Measurements from ENCODE around the gene GLIS1. TPM values are rescaled to one million over a fixed set of nuclear protein-coding genes. Genes with fewer than 3 reads are reported as not detected.

The GLIS1 gene
- total RNA-seq, 2 donors from 2014 or later, result 0.37 to 0.44 TPM

DNA sequence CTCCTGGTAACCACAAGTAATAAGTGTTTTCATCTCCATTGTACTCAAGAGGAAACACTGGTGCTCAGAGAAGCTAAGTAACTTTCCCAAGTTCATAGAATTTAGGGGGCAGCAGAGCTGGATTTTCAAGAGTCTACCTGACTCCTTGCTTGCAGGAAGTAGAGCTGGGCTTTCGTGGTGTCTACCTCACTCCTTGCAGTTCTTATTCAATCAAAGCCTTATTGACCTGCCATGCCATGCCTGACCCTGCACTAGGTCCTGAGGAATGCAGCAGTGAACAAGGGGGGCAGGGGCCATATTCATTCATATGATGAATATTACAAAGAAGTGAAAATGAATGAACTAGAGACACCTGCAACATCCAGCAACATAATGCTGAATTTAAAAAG, 93.3 kb downstream of the GLIS1 start:
- DNase-seq, result no peak
- no peak for ATAC-seq
- intact Hi-C loops (cut with DNase I), result no loop called here

DNA sequence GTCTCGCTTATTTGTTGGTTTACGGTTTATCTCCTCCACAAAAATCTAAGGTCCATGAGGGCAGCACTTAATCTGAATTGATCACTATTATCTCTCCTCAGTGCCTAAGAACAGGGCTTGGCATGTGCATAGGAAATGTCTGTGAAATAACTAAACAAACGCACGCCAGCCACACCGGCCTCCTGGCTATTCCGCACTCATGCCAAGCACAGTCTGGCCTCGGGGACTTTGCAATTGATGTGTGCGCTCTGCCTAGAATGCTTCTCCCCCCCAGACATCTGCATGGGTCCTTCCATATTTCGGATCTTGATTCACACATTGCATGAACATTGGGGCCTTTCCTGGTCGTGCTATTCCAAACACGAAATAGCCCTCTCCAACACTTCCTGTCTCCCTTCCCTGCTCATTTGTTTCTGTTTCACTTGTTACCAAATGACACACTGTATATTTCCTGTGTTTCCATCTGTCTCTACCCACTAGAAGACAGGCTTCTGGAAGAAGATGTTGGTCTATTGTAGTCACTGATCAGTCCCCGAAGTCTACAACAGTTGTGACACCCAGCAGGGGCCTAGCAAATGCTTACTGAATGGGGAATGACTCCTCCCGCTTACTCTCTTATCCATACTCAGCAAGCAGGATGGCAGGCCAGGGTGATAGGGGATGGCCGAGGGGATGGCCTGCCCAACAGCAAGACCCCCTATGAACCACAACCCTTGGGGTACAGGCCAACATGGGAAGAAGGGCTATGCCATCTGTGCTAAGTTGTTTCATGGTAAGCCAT, 93.9 kb downstream of the GLIS1 start:
- ATAC-seq (no peak), DNase-seq (no peak)
- intact Hi-C loops (cut with DNase I), result no loop called here

DNA sequence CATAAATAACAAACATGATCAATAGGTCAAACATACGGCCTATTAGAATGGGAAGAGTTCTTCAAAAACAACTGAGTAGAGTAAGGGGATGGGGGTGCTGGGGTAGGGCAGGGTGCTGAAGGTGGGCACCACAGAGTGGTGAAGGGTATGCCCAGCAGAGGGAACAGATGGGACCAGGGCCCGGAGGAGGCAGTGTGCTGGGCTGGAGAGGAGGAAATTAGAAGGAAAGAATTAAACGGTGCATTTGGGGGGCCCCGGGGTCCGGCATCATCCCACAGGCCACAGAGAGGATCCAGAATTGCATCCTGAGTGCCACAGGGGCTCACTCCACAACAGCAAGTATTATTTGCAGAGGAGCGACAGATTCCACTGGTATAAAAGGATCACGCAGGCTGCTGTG, 94.5 kb downstream of the GLIS1 start:
- ATAC-seq (no peak), DNase-seq (no peak)
- intact Hi-C loops (cut with DNase I), result no loop called here

DNA sequence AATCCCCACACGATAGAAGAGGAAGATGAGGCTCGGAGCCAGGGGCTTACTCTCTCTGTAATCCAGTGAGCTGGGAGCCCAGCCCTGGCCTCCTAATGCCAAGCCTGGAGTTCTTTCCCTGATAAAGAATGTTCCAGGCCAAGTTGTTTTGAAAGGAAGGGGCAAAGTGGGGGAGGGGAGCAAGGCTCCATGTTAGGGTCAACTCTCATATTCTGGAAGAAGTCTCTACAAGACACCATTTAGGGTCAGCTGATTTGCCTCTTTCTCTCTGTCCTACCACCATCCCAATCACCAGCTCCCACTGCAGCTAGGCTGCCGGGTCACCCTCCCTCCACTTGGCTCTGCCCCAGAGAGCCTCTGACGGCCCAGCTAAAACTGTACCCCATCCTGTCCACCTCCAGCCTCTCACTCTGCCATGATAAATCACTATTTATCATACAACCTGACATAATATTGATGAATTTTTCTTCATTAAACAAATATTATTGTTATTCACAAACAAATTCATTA, 95.0 kb downstream of the GLIS1 start:
- intact Hi-C loops (cut with DNase I), result no loop called here
- ATAC-seq, result no peak
- no peak for DNase-seq

DNA sequence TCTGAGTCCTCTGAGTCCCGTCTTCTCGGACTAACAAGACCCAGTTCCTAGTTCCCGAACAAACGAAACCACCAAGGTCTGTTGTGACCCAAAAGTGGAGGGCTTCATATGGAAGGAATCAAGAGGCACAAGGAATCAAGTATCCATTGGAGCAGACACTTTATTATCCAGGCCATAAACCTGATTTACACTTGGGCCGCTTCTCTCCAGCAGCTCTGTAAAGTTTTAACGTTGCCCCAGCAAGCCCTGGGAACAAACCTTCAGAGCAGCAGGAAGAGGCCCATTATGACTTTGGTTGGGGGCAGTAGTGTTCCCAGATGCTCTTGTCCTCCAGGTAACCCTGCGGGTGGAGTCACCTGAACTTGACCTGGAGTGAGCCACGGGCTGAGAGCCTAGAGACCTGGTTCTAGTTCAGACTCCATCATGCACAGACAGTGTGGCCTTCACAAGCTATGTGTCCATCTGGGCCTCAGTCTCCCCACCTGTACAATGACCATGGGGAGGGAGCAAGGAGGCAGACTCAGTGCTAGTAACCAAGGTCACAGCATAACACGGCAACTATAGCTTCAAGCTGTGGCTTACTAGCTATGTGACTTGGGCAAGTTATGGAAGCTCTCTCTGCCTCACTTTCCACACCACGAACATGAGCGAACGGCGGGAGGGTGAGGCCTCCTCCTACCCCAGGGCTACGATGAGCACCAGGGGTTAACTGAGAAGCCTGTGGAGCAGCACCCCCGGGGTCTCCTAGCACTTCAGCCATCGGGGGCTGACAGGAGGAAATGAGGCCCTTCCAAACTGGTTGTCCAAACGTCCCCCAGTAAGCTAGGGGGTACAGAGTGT, 95.7 kb downstream of the GLIS1 start:
- no peak for DNase-seq
- intact Hi-C loops (cut with DNase I), result no loop called here
- no peak for ATAC-seq

DNA sequence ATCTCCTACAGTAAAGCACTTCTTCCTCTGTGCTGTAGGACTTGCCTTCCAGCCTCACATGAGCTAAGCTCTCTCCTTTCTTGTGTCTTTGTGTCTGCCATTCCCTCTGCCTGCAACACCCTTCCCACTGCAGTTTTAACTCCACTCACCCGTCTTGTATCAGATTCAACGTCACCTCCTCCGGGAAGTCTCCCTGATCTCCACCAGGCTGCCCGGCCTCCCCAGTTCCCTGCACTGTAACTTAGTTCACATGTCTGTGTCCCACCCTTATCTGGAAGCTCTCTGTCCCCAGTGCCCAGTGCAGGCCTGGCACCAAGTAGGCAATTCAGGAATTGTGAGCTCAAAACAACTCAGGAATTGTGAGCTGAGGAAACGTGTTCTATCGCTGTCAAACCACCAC, 96.4 kb downstream of the GLIS1 start:
- no peak for DNase-seq
- ATAC-seq, result no peak

DNA sequence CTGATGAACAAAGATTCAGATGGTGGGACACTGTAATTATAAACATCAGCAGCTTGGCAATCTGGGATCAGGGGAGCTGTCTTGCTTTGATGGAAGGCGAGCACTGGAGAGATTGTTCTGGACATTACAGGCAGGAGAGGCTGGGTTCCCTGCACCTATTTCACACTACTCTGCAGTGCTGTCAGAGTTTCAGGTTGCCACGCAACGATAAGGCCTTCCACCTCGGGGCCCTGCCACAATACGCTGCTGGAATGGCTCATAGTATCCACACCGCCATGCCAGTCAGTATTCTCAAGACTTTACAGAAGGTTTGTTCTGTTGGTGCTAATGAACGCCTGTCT, 96.8 kb downstream of the GLIS1 start:
- intact Hi-C loops (cut with DNase I), result no loop called here
- ATAC-seq, result no peak
- no peak for DNase-seq

More for the DNA sequence above, 96.4 kb downstream of the GLIS1 start:
- intact Hi-C loops (cut with DNase I), result no loop called here

DNA sequence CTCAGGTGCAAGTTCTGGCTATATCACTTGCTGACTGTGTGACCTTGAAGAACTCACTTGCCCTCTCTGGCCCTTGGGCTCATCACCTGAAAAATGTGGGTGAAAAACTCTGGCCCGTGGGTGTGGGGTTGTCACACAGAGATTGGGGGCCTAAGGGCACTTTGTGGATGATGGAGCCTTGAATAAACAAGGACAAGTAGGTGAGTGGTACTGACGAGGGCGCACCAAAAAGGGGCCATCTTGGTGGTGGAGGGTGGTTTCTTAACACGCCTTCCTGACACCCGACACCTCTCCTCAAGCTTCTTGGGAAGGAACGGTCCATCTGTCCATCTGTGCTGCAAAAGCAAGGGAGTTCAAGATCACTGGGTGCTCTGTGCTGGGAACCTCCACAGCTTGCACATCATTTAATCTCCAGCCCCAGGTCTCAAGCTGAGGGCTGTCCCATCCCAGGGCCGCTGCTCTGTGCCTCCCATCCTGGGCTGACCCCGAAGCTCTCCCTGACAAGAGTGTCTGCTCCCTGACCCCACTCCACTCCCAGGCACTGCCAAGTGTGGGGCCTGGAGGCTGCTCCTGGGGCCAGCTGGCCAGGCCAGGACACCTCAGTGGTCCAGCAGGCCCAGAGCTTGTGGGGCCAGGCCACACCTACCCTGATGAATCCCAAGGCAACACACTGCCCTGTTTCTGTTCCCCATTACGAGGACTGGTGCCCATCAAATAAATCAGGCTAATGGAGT, 97.3 kb downstream of the GLIS1 start:
- intact Hi-C loops (cut with DNase I), result no loop called here
- ATAC-seq (no peak), DNase-seq (no peak)

DNA sequence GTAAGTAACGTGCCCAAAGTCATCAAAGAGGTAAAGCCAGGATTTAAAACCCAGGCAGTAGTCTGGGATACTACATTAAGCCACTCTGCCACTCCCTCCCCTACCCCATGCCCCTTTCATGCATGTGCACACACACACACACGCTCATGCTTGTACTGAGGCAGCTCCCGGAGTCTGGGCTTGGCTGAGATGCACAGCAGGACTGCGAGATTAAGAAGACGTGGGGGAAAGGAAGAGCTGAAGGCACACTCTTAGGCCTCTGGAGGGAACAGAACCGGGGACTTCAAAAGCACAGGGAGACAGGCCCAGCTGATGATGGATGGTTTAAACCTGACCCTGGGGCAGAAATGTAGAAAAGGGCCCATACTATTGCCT, 98.3 kb downstream of the GLIS1 start:
- no peak for DNase-seq
- ATAC-seq, result no peak
- intact Hi-C loops (cut with DNase I), result no loop called here

DNA sequence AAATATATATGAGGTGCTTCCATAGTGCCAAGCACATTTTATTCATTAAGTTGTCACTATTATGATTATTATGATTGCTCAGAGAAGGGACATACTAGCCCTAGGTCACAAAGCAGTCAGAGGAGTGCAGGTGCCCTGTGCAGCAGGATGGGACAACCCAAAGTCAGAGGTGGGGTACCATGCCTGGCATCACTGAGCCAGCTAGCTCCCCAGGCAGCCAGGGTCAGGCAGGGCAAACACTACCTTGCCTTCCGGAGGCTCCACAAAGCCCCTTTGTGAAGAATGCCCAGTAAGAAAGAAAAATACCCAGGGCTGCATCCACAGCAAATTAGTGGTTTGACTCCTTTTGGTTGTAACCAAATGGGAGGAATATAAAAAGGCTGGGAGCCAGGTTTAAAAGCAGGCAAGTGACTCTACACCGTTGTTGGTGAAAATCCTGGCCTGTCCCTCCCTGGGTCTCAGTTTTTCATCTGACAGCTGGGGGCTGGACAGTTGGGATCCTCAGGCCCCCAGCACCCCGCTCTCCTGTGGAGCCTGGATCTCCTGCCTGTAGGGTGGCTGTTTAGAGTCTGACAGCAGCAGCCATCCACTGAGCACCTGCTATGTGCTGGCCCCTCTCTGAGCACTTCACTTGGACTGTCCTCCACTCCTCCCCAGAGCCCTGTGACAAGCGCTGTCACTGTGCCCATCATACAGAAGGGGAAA, 98.8 kb downstream of the GLIS1 start:
- DNase-seq, result no peak
- no peak for ATAC-seq
- intact Hi-C loops (cut with DNase I), result no loop called here

DNA sequence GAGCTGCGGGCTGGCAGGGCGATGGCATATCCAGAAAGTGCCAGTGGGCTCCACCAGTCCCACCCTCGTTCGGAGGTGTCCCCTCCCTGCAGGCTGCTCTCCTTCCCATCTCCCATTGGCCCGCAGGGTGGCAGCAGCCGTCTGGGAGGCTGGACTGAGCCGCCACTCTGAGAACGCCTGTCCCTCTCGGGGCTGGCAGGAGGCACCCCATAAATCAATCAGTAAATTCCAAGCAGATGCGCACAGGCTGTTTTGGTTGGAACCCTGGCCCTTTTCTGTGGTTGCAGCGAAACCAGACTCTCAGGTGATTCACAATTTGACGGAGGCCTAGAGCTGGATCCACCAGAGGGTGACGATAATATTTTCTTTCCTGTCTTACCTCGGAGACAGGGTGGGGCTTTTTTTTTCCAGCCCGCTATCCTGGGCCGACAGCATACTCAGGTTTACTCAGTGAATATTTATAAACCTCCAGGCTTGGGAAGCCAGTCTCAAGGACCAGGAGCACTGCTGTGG, 99.7 kb downstream of the GLIS1 start:
- intact Hi-C loops (cut with DNase I), result no loop called here
- ATAC-seq (no peak), DNase-seq (no peak)

DNA sequence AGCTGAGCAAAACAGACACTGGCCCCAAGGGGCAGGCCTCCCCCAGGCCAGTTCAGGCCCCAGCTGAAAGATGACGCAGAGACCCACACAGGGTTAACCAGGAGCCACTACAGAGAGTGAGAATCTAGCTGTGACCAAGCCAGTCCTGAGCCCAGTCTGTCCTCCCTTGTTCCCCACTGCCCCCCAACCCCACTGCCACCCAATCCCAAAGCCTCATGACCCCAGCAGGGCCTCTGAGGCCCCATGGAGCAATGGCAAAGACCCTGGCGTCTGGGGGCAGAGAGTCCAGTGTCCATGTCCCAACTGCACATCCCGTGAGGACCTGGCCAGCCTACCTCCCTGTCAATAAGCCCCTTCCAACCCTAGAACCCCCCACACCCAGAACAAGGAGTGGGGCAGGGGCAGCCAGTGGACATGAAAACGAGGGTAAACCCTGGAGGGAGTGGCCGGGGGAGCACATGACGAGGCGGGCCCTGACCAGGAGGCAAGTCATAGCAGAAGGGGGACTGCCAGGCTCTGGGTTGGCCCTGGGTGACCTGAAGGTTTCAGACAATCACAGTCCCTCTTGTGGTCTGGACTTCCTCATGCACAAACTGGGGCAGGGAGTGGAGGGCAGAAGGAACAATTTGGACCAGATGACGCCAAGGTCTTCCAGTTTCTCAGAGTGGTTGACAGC, 100.5 kb downstream of the GLIS1 start:
- no peak for DNase-seq
- no peak for ATAC-seq
- intact Hi-C loops (cut with DNase I), result no loop called here

DNA sequence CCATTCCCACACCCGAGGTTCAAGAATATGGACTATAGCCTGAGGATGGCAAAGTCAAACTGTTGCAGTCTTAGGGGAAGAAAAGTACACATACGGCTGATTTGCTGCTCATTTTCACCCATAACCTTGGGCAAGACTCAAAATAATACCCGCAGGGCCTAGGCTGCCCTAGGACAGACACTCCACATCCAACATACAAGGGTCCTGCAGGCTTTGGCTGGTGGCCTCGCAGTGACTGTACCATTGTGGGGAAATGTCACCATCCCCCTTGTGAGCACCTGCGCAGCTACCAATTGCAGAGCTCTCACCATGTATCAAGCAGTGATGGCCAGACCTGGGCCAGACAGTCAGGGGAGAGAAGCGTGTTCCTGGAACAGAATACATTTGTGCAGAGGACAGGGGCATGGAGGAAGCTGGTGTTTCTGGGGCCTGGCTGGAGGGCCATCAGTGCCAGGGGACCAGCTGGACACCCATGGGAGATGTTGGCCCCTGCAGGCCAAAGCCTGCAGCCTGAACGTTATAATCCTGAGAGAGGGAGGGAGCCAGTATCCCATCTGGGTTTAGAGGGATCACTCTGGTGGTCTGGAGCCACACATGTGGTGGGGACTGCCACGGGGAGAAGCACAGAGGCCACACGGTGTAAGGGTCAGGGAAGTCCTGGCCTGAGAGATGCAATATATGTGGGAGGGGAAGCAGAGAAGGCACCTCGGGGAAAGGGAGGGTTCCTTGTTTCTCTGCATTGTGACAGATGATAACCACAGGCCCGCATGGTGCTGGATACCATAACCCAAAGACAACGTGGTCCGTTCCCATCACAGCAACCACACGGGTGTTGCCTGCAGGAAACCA, 101.2 kb downstream of the GLIS1 start:
- ATAC-seq, result no peak
- intact Hi-C loops (cut with DNase I), result no loop called here
- DNase-seq, result no peak

DNA sequence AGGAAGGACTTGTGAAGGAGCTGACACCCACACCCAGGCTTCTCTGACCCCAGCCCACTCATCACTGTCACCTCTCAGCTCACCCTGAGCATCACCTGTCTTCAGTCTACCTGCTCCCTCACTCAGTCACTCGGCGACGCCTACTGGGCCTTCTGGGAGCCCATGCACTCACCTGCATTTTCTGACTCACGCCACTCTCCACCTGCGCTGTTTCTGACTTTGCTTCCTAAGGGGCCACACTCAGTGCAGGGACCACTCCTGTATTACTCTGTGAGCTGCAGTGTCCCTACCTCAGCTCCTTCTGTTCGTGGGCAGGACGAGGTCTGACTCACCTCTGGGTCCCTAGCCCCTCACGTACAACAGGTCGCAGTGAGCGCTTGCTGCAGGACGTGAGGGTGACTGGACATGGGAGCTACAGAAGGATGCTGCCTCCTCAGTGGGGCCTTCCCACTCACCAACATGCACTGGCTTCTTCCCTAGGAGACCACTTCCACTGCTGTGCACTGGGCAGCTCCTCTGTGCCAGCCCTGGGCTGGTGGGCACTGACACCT, 102.3 kb downstream of the GLIS1 start:
- intact Hi-C loops (cut with DNase I), result no loop called here
- DNase-seq, result no peak
- ATAC-seq, result no peak

DNA sequence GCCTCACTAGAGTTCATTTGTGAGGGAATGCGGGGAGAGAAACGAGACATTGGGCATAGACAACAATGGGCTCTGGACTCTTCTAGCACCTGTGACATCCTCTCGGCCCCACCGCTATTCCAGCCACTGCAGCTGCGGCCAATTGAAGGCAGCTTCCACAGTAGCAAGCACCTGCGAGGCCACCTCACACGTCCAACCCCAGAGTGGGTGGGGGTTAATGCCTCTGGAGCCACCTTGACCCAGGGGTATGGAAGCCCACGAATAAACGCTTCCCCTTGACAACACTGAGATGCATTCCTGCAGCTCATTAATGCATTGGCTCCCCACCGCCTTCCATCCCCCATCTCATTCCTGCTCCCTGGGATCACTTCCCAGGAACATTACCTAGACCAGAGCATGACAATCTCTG, 104.4 kb downstream of the GLIS1 start:
- intact Hi-C loops (cut with DNase I), result no loop called here

DNA sequence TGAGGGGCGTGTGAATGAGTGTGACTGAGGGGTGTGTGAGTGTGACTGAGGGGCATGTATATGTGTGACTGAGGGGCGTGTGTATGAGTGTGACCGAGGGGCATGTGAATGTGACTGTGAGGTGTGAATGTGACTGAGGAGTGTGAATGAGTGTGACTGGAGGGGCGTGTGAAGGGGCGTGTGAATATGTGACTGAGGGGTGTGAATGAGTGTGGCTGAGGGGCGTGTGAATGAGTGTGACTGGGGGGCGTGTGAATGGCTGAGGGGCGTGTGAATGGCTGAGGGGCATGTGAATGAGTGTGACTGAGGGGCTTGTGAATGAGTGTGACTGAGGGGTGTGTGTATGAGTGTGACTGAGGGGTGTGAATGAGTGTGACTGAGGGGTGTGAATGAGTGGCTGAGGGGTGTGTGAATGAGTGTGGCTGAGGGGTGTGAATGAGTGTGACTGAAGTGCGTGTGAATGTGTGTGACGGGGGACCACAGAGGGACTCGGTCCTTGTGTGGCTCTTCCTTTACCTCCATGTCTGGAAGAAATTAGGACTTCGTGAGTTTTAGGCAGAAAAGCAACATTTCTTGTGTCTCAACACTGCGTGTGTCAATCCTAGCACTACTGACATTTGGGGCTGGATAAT, 105.8 kb downstream of the GLIS1 start:
- ATAC-seq (no peak), DNase-seq (no peak)
- intact Hi-C loops (cut with DNase I), result no loop called here

More for the DNA sequence above, 104.4 kb downstream of the GLIS1 start:
- no peak for DNase-seq
- ATAC-seq, result no peak
